GM21576 (cell line): ENCODE results near the gene BBS7.

Experiments used
- ATAC-seq: cut with Tn5 transposase; IDR thresholded peaks from one replicate; pipeline ENCODE4 v1.9.1; 2021; ENCODE audit warnings: mild to moderate bottlenecking, moderate library complexity; ENCODE audit not compliant: unreplicated experiment

Gene BBS7

DNA sequence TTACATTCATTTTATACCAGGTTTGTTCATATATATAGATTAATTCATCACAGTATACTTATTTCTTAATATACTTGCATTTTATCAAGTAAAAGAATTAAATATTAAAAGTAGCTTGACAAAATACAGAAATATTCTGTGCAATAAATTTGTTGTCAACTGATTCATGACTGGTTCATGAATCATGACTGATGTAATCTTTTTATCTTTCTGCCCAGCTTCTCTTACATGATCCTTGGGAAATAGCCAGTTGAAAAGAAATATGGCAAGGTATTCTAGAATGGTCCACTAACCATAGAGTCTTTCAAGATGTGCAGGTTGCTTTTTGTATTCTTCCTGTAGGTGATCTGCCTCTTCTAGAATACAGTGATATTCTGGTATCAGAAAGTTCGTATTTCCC is 42.4 kb downstream of the BBS7 start:
- no peak for ATAC-seq

DNA sequence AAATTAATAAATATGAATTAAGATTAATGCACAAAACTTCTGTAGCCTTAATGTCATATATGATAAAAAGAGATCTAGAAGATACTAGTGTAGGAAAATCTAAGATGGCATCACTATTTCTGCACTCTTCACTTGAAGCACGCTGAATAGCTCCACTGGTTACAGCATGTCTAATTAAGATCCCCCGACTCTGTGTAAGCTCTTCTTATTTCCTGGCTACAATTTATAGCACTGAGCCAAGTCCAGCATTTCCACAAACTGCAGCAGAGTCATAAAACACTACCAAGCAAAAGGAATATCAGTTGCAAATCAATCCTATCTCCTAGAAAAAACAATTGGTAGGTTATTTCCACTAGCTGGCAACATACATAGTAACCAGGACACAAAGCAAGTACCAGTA is 45.3 kb downstream of the BBS7 start:
- no peak for ATAC-seq

DNA sequence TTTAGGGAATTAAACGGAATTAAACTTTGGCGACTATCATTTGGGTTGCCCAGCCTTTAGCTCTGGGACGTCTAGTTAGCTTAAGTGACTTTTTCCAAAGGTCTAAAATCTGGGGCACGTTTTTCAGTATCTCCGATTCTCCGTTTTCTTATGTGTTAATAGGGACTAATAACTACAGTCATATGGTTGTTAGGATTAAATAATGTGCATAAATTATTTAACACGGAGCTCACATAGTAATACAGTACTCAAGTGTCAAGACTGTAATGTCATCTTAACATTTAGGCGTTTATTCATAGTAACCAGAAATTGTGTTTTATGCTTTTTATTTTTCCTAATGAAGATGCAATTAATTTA is 46.1 kb downstream of the BBS7 start:
- ATAC-seq, result no peak

DNA sequence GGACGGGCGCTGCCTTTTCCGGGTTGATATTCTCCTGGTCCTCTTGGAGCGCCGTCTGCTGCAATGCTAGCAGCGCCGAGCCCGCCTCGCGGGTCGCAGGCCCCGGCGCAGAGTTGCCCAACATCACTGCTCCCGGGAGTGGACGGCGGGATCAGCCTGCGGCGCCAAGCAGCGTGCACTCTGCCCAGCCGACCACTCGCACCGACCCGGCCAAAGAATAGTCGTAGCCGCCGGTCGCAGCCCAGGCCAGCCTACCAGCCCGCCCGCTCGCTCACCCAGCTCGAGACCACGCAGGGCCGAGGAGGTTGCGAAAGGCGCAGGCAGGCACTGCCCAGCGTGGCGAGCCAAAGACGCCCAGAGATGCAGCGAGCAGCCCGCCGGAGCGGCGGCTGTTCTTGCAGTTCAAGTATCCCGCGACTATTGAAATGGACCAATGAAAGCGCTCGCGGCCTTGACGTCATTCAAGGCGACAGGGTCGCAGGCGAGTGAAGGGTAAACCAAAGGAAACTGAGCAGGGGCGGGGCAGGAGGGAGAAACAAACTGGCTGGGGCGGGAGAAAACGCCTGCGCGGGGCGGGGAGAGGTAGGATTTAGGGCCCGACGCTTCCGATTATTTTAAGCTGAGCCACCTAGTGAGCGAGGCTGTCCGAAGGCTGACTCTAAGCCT is 46.6 kb downstream of the BBS7 start, which contains the start of gene CCNA2:
Gene CCNA2, minus strand, starts transcription at position 379 of the 666 bp plus-strand sequence. Its CDS starts 255 bp downstream, at position 124.
- peak; percentile 93 for ATAC-seq

DNA sequence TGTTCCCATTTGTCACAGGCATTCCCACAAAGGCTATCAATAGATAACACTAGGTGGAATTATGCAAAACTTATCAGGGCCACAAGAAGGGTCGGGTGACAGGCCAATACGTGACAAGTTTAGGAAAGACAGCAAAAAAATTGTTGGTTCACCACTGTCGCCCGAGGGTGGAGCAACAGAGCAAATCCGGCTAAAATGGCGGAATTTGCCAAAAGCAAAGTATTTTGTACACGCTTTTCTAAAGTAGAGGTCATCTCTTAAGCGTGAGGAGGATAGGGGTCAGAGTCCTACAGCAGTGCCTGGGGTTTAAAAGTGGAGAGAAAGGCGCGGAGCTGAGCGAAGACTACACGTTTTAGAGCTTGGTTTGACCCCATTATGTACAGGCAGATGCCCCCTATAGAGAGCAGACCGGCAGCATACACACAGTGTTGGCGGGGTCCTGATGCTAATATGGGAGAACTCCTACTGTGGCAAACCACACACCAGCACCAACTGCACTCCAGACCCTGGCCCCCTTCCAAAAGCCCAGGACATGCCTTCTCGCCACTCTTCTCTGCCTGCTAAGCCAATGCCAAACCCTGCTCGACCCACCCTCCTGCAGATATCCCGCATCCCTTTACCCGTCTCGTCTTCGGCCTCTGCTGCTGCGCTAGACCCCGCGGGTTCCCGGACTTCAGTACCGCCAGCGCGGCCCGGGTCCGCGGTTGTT is 47.3 kb downstream of the BBS7 start:
- peak; percentile 44 for ATAC-seq

DNA sequence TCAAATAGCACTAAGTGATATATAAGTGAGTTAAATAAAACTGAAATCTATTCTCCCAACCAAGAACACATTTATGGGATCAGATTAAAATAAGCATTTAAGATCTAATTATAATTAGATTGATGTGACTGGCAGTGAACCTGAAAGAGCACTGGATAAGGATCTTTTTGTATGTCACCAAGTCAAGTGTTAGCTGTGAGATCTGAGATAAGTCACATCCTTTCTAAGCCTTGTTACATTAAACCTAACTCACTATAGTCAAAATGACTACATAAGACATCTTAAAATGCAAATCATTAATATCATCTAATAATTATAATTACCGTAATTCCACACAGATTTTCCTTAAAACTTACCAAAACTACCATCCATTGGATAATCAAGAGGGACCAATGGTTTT is 48.2 kb downstream of the BBS7 start:
- ATAC-seq, result no peak

DNA sequence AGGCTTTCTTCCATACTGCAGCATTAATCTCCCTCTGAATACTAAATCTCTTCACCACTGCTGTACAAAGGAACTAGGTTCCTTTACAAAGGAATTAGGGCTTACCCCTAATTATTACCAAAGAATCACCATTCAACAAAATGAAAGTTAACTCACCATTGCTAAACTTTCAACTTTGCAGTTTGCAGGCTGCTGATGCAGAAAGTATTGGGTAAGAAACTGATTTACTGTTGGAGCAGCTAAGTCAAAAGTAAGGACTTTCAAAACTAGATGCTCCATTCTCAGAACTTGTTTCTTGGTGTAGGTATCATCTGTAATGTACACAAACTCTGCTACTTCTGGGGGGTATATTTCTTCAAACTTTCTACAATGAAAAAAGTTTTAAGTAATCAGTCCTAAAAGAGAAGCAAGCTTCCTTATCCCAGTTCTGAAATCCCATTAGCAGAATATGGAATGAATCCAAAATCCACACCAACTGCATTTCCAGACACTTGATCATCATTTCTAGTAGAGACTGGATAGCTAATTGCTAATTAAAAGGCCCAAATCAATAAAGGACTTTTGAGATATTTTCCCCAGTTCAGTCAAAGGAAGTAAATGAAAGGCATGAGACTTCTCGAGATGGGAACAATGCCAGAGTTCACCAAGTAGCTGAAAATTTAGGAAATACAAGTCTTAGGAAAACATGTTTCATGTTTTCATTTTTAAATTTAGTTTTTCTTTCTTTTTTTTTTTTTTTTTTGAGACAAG is 50.9 kb downstream of the BBS7 start:
- no peak for ATAC-seq

DNA sequence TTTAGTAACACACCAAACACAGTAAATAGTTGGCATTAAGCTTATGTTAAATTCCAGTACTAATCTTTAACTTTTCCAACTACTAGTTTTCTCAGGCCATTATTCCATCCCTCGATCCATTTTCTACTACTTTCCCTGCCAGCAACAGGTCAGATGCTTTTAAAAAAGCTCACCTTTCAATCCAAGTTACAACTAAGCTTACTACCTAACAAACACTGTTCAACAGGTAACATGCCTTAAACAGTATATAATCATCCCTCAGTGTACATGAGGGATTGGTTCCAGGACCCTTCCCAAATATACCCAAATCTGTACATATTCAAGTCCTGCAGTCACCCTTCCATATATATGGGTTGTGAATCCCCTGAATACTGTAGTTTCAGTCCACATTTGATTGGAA is 52.1 kb downstream of the BBS7 start:
- ATAC-seq, result no peak

DNA sequence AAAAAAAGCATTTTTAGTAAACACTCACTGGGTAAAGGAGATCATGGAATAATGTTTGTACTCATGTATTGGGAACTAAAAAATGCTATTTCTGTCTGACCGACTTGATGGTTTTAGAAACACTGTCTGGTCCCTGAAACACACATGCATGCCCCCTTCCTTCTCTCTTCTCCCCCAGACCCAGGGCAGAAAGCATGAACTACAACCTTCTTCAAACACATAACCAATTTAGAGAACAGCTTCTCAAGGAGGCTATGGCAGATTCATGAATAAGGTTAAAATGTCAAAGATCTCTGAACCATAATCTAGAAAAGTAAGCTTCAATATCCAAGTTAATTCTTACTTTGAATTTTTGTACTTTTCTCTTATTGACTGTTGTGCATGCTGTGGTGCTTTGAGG is 52.6 kb downstream of the BBS7 start:
- no peak for ATAC-seq

DNA sequence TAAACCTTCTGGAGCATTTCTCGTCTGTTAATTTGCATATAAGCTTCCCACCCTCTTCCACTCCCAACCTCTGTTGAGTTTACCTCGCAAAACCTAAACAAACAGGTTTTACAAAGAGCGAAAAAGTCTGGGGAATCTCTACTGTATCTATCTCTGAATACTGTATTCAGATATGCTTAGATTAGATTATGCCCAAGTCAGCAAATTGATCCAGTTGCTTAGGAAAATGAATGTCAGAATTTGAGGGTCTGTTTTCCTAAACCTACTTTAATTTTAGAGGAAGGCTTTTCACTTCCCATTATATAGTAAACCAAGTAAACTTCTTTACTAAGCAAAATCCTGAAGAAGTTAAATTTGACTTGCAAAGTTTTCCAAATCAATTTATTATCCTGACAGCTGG is 53.3 kb downstream of the BBS7 start:
- no peak for ATAC-seq

DNA sequence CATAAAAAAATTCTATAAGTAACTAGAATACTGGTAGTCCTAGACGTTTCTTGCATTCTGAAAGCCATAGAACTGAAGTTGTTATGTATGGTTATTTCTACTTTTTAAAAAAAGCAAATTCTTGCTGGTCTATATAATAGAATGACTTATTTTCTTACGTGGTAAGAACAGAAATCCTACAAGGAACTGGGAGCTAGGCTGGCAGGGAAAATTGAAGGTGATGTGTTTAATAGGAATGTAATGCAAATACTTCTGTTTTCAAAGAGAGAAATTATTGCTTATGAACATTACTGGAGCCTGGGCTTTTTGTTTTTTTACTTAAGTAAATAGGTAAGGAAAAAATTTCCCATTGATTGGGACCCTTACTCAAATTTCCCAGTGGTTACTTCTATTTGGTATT is 55.5 kb downstream of the BBS7 start:
- ATAC-seq, result no peak

DNA sequence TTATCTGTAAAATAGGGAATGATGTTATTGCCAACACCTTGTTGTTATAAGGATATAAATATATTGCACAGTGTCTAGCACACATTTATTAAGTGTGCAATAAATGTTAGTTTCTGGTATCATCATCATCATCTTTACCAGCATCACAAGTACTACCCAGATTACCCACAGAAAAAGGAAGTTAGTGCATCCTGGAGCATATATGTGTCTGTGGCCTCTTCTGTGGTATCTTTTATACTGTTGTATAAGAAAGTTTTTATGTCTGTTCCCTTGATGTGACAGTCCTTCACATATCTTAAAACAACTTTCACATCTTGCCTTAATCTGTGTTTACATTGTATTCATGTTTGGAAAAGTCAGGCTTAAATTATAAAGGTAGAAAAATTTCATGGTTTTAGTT is 59.2 kb downstream of the BBS7 start:
- no peak for ATAC-seq

DNA sequence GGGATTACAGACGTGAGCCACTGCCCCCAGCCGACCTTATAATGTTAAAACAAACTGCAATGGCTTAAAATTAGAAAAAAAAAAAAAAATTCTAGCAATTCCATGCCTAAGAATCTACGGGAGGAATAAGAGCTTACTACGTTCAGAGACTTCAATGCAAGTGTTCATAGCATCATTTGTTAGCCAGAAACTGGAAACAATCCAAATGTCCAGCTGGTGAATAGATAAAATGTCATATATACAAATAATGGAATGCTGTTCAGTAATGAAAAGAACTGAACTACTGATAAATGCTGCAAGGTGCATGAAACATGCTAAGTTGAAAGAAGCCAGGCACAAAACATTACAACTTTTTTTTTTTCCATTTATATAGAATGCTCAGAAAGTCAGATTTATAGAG is 63.9 kb downstream of the BBS7 start:
- no peak for ATAC-seq

DNA sequence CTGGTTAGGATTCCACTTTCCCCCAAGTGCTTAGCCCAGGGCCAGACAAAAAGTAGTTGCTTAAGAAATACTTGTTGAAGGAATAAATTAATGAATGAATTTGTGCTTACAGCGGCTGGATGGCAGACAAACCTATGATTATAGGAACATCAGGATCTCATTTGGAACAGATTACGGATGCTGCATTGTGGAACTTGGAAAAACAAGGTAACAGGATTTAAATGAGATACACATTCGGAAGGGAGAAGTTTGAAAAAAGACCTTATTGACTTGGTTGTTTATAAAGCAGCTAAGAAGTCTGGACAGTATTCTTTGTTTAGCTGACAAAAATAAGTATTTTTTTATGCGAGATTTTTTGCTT is 68.6 kb downstream of the BBS7 start:
- ATAC-seq, result no peak

DNA sequence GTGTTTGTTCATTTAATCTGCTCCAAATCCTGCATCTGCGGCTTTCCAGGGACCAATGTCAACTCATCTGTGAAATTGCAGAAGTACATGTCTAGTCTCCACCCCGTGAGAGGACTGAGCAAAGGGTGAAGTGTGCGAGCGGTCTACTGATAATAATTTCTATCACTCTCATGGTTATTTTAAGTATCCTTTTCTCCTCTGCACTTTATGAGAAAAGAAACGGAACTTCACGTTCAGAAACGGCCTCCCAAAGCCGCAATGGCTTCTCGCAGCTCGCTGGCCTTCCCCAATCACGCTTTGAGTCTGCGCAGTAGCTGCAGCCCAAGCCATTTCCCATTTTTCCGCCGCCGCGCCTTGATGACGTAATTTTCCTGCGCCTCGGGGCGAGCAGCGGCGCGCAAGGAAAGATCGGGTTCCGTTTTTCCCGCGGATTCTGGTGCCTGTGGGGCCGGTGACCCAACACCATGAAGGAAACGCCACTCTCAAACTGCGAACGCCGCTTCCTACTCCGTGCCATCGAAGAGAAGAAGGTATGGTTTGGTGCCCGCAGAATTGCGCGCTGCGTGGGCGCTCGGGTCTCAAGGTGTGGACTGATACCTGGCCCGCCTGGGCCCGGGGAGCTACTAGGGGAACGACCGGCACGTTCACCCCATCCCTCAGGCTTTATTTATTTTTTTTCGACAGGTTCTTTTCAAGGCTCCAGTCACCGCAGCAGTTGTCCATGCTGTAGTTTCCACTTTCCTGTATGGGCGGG is 69.1 kb downstream of the BBS7 start, which contains the start of gene EXOSC9:
Gene EXOSC9, plus strand, starts transcription at position 363 of the 754 bp plus-strand sequence. Its CDS starts 102 bp downstream, at position 465.
- ATAC-seq, result peak; percentile 77

DNA sequence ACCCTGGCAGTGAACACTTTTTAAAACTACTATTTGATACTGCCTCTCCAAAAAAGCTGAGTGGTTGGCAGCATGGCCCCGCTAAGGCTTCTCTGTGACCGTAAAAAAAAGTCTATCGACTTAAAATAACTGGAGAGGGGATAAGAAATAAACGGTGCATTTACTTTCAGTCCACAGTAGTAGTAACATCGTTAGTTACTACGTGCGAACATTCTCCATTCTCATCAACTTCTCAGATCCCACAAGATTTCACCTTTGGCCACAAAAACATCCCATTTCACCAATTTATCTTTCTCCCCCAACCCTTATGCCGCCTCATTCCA is 69.7 kb downstream of the BBS7 start:
- ATAC-seq, result peak; percentile 16

DNA sequence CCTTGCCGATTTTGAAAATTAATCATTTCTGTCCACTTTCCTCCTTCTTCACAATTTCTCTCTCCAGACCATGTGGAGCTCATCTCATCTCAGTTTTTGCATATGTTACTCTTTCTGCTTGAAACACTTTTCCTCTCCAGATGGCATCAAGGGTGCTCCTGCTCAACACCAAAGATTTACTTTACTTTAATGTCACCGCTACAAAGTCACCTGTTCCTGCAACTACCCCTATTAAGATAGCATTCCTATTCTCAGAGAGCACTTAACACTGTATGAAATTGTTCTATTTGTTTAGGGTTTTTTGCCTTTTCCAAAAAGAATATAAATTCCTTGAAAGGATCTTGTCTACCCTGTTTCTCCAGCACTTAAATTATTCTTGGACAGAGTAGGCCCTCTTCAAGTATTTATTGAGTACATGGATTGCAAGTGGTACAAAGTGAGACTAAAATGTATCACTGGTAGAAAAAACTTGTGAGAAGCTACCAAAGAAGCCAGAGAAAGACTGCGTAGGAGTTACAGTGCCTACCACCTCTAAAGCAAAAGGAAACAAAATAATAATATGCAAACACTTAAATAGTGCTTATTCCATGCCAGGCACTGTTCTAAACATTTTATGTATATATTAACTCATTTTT is 70.3 kb downstream of the BBS7 start:
- no peak for ATAC-seq

DNA sequence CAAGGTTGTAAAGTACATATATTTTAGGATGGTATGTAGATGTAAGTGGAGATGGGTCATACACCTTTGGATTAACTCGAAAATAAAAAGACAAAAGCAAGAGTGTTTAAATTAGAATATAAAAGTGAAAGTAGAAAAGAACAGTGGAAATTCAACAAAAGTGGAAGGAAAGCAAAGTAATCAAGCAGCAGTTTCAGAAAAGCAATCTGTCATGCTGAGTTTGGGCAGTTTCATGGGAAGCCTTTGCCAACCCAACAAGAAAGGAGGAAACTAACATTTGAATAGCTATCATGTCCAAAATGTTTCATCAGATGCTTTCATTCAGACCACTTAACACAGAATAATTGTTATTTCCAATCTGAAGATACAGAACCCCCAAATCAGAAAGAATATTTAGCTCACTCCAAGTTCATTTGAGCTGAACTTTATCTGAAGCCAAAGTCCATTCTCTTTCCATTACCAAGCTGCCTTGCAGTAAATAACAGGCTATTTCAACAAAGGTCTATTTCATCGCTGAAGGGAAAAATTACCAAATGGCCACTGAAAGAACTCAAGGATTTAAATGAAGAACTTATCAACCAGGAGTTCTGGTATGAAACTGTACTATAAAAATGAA is 71.0 kb downstream of the BBS7 start:
- no peak for ATAC-seq

DNA sequence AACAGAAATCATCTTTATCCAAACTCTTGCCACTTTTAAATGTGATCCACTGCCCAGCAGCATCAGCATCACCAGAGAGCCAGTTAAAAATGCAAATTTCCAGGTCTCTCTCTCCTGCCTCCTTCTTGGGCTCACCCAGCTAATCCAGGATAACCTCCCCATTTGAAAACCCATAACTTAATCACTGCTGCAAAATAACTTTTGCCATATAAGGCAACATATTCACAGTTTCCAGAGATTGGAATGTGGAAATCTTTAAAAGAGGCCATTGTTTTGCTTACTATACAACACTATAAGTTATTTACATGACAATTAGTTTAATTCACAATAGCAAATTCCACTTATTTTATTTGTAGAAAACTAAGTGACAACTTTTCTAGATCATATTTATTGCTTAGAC is 74.0 kb downstream of the BBS7 start:
- ATAC-seq, result no peak

DNA sequence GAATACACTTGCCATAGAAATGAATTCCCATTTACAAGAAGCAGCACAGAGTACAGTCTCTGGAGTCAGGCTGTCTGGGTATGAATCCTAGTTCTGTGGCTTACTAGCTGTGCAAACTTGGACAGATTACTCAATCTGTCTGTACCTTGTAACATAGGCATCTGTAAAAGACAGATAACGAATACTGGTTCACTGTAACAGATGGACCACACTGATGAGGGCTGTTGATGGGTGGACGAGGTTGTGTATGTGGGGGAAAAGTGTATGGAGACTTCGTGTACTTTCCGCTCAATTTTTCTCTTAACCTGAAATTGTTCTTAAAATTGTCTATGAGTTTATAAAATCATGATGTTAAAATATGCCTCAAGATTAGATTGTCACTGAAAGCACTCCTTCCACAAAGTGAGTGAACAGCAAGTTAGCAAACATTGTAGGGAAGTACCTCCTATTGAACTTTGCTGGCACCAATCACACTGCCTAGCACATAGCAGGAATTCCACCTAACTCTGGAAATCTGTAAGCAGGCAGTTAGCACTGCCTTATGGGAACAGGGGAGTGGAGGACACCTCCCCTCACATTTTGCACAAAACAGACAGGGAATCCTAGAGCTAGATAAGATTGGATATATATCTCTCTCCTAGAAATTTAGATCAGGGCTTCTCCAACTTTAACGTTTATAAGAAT is 75.6 kb downstream of the BBS7 start:
- ATAC-seq, result no peak
